GM13977 (cell line): ENCODE measurements around the gene TSPAN11.
"Not testable (repeated sequence)": the region's sequence is repeated elsewhere in the genome, so short reads cannot be mapped to it uniquely, and the experiment has no call there.

Source experiments
- DNase-seq: peaks from one replicate; pipeline ENCODE4 v3.0.0; 2012; ENCODE audit warnings: low spot score
- in situ Hi-C: fragments of 300-500 bp; cut with MboI; formaldehyde crosslinking; loops from one replicate; pipeline ENCODE4 v1.12.0; 2022; ENCODE audit warnings: low sequenced_read_pairs, low pct_unique_long_range_greater_than_20kb, mixed read lengths, inconsistent platforms; ENCODE audit not compliant: unreplicated experiment
- TF ChIP-seq, protein P1 (sequence below): IDR thresholded peaks from 2 replicates; pipeline ENCODE4 v1.5.1; 2012; ENCODE audit warnings: mild to moderate bottlenecking, control low read depth; ENCODE audit not compliant: insufficient read depth; ENCODE audit errors: extremely low read depth, missing control alignments

The TSPAN11 gene

DNA sequence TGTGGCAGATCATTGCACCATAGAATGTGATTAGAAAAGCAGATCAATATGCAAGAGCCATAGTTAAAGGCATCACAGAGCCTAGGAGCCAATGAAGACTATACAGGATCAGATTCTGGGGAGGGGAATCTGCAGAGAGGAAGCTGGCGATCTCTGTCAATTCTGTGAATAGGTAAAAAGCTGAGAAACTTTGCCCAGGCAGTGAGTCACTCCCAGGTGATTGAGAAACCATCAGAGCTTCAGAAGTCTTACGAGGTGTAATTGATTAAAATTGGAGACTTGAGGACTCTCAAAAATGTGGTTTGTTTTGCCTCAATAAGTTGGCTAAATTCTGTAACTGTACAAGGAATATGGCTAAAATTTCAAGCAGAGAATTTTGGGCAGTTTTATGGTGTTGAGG lies 41.7 kb upstream of the TSPAN11 start:
- TF ChIP-seq, protein P1, sequence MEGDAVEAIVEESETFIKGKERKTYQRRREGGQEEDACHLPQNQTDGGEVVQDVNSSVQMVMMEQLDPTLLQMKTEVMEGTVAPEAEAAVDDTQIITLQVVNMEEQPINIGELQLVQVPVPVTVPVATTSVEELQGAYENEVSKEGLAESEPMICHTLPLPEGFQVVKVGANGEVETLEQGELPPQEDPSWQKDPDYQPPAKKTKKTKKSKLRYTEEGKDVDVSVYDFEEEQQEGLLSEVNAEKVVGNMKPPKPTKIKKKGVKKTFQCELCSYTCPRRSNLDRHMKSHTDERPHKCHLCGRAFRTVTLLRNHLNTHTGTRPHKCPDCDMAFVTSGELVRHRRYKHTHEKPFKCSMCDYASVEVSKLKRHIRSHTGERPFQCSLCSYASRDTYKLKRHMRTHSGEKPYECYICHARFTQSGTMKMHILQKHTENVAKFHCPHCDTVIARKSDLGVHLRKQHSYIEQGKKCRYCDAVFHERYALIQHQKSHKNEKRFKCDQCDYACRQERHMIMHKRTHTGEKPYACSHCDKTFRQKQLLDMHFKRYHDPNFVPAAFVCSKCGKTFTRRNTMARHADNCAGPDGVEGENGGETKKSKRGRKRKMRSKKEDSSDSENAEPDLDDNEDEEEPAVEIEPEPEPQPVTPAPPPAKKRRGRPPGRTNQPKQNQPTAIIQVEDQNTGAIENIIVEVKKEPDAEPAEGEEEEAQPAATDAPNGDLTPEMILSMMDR = no peak

DNA sequence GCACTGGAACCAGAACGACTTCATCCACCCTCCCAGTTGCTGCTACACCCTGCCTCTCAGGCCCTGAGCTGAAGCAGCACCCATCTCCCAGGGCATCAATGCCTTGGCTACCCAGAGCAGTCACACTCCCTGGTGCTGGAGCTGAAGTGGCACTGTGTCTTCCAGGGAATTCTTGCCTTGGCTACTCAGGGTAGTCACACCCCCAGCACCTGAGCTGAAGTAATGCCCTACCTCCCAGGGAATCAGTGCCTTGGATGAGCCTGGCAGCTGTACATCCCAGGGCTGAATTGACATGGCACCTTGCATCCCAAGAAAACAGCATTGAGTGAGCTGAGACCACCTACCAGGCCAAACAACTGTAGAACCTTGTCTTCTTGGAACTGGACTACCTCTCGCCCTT lies 41.2 kb upstream of the TSPAN11 start:
- DNase-seq = no peak
- in situ Hi-C loops = no loop called here
- TF ChIP-seq, protein P1 = no peak

More for the DNA sequence above, 41.7 kb upstream of the TSPAN11 start:
- in situ Hi-C loops = no loop called here
- no peak for DNase-seq

DNA sequence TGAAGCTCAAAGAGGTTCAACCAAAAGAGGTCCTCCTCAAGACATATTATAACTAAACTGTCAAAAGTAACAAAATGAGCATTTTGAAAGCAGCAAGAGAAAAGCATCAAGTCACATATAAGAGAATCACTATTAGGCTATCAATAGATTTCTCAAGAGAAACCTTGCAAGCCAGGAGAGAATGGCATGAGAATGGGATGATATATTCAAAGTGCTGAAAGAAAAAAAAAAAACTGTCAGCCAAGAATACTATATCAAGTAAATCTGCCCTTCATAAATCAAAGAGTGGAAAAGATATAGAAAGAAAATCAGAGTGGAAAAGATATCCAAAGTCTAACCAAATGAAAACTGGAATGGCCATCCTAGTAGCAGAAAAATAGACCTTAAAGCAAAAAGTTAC lies 39.3 kb upstream of the TSPAN11 start:
- TF ChIP-seq, protein P1 = no peak
- in situ Hi-C loops = no loop called here
- DNase-seq = no peak

DNA sequence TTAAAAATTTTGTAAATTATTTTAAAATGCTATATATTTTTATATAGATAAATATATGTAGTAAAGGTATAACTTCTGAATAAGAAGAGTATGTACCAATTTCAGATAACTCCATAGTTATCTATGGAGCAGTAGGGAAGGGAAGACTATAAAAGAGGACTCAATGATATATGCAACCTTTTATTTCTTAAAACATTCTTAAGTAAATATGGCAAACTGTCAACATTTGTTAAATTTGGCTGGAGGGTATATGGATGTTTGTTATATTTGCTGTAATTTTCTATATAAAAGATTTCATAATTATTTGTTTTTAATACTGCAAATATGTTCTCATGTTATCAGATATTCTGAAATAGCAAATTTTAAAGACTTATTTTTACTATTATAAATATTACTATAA lies 38.3 kb upstream of the TSPAN11 start:
- no peak for DNase-seq
- in situ Hi-C loops = no loop called here

DNA sequence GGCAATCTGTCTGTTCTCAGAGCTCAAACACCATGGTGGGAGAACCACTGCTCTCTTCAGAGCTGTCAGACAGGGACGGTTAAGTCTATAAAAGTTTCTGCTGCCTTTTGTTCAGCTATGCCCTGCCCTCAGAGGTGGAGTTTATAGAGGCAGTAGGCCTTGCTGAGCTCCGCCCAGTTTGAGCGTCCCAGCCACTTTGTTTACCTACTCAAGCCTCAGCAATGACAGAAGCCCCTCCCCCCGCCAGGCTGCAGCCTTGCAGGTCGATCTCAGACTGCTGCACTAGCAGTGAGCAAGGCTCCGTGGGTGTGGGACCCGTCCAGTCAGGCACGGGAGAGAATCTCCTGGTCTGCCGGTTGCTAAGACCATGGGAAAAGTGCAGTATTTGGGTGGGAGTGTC lies 32.0 kb upstream of the TSPAN11 start:
- DNase-seq, in situ Hi-C loops: not testable (repeated sequence)

More for the DNA sequence above, 38.3 kb upstream of the TSPAN11 start:
- TF ChIP-seq, protein P1 = no peak

DNA sequence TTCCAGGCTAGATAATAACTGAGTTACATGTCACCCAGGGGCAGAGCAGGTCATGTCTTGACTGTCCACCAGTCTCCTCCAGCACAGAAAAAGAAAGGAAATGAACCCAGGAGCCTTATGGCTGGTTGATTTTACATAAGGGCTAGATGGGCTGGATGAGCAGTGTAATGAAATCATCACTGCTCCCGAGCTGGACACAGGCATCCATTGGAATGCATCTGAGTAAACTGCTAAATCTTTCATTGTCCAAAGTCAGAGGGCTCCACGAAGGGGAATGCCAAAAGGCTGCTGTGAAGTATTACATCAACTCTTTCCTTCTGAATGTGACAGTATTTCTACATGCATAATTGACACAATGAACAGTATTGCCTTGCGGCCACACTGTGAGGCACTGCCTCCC lies 30.1 kb upstream of the TSPAN11 start:
- TF ChIP-seq, protein P1 = no peak
- in situ Hi-C loops = no loop called here

DNA sequence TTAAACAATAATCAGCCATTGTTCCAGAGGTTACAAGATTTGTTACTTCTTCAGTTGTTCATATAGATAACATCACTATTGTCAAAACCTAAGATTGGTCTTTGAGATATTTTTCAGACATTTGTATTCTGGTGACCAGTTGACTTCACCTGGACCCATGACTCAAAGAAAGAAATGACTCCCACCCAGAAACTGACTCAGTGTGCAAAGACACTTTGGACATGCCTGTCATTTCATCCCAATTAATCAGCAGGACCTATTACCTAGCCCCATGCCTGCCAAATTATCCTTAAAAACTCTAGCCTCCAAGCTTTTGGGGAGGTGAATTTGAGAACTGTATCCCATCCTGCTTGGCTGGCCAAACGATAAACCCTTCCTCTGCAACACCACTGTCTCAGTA lies 27.7 kb upstream of the TSPAN11 start:
- TF ChIP-seq, protein P1 = no peak
- no peak for DNase-seq
- in situ Hi-C loops = no loop called here

More for the DNA sequence above, 30.1 kb upstream of the TSPAN11 start:
- DNase-seq = no peak
